ENCODE data around the gene ABI3. TPM values are rescaled to one million over a fixed set of nuclear protein-coding genes. Genes with fewer than 3 reads are reported as not detected.

ABI3 gene
- total RNA-seq, 4 donors from 2014 or later = 5.9 to 32.9 (median 13.9) TPM

DNA sequence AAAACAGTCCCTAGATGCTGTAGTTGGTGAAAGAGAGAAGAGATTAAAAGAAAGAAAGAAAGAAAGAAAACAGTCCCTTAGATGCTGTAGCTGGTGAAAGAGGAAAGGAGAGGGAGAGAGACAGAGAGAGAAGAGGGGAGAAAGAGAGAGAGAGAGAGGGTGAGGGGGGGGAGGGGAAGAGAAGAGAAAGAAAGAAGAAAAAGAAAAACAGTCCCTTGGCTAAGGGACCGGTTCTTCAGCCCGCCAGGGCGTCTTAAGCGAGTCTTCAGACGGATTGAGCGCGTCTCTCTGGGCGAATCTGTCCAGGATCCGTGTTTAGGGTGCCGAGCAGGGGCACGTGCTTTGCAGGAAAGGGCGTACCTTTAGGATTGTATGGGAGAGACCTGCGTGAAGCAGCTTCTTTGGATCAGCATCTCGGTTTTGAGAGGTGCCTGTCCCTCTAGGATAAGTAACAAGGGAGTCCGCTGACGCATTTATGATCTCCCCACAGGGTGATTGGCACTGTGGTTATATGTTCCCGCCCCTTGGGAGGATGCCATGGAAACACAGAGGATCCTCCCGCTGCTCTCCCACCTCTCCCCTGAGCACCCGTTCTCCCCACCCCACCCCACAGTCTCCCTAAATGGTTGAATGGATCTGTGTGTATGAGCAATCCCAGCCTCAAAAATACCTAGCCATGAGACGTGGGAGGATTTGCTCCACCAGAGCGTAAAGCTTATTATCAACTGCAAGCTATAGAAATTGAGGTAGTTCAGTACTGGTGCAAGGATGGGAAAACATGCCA, 16.8 kb upstream of the ABI3 start:
- no peaks in the 10 kb centered on the region for H3K27me3 ChIP-seq
- peak overlapping the region; percentile 80 to 93 for H3K4me3 ChIP-seq
- no peaks in the 10 kb centered on the region for H3K4me1 ChIP-seq
- peak overlapping the region; percentile 97 to 100 for H3K27ac ChIP-seq
- H3K9me3 ChIP-seq = no peaks in the 10 kb centered on the region
- TF ChIP-seq, protein P1, sequence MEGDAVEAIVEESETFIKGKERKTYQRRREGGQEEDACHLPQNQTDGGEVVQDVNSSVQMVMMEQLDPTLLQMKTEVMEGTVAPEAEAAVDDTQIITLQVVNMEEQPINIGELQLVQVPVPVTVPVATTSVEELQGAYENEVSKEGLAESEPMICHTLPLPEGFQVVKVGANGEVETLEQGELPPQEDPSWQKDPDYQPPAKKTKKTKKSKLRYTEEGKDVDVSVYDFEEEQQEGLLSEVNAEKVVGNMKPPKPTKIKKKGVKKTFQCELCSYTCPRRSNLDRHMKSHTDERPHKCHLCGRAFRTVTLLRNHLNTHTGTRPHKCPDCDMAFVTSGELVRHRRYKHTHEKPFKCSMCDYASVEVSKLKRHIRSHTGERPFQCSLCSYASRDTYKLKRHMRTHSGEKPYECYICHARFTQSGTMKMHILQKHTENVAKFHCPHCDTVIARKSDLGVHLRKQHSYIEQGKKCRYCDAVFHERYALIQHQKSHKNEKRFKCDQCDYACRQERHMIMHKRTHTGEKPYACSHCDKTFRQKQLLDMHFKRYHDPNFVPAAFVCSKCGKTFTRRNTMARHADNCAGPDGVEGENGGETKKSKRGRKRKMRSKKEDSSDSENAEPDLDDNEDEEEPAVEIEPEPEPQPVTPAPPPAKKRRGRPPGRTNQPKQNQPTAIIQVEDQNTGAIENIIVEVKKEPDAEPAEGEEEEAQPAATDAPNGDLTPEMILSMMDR (IDR thresholded peaks at IDR 0.05) = no peak
- peak; percentile 24 to 37 for TF ChIP-seq POLR2A (IDR thresholded peaks at IDR 0.05)
- no peaks in the 10 kb centered on the region for H3K36me3 ChIP-seq
- peak; percentile 73 to 88 for DNase-seq
- intact Hi-C loops (cut with DNase I; ENCODE audit: low total_unique reads) = no loop called here

DNA sequence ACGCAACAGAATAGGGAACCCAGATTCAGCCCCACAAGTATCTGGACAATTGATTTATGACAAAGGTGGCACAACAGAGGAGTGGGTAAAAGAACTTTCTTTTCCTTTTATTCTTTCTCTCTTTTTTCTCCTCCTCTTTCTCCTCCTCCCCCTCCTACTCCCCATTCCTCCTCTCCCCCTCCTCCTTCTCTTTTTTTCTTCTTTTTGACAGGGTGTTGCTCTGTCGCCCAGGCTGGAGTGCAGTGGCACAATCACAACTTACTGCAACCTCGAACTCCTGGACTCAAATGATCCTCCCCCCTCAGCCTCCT, 16.3 kb upstream of the ABI3 start:
- no peaks in the 10 kb centered on the region for H3K36me3 ChIP-seq
- no peak overlapping the region for H3K4me3 ChIP-seq
- TF ChIP-seq, protein P1 (IDR thresholded peaks at IDR 0.05) = no peak
- TF ChIP-seq POLR2A (IDR thresholded peaks at IDR 0.05) = no peak
- no peaks in the 10 kb centered on the region for H3K27me3 ChIP-seq
- H3K4me1 ChIP-seq = no peaks in the 10 kb centered on the region
- no peaks in the 10 kb centered on the region for H3K9me3 ChIP-seq
- no peak for DNase-seq
- intact Hi-C loops (cut with DNase I; ENCODE audit: low total_unique reads) = no loop called here
- peak overlapping the region; percentile 97 to 100 for H3K27ac ChIP-seq

GRCh38 chr17:49195751-49196150, 14.8 kb upstream of the ABI3 start:
- intact Hi-C loops (cut with DNase I; ENCODE audit: low total_unique reads) = no loop called here
- Histone ChIP-seq H3K36me3 (no peaks in the 10 kb centered on the region), H3K27ac (no peak overlapping the region), H3K9me3 (no peaks in the 10 kb centered on the region), H3K27me3 (no peaks in the 10 kb centered on the region), H3K4me1 (no peaks in the 10 kb centered on the region), H3K4me3 (no peak overlapping the region)
- no peak for DNase-seq
- TF ChIP-seq, protein P1 (IDR thresholded peaks at IDR 0.05) = no peak
- TF ChIP-seq POLR2A (IDR thresholded peaks at IDR 0.05) = no peak

- Histone ChIP-seq H3K27ac (no peak overlapping the region), H3K36me3 (no peaks in the 10 kb centered on the region), H3K4me1 (no peaks in the 10 kb centered on the region), H3K27me3 (no peaks in the 10 kb centered on the region), H3K4me3 (no peak overlapping the region), H3K9me3 (no peaks in the 10 kb centered on the region)
- TF ChIP-seq POLR2A (IDR thresholded peaks at IDR 0.05) = no peak
- TF ChIP-seq, protein P1 (IDR thresholded peaks at IDR 0.05) = no peak
- DNase-seq = no peak
- intact Hi-C loops (cut with DNase I; ENCODE audit: low total_unique reads) = no loop called here
Measured at GRCh38 chr17:49196520-49196919, 14.0 kb upstream of the ABI3 start.

DNA sequence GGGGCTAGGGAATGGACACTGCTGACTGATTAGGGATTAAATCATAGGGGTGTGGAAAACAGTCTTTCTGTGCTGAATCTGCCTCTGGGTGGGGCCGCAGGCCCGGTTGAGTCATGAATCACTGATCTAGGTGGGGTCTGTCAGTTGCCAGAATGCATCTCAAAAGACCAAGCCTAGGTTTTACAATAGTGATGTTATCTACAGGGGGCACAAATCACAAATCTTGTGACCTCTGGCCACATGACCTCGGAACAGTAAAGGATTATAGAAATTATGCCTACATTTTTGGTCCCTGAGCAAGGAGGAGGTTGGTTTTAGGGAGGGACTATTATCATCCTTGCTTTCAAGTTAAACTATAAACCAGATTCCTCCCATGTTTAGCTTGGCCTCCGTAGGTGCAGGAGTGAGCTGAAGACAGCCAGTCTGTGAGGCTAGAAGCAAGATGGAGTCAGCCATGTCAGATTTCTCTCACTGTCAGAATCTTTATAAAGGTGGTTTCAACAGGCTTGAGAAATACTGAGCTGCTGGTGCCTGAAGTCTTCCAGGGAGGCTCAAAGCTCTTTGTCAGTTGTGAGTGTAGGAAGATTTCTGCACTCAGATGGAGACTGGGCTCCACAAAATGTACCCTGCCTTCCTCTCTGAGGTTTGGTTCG, 13.0 kb upstream of the ABI3 start:
- no peaks in the 10 kb centered on the region for H3K9me3 ChIP-seq
- H3K4me1 ChIP-seq = no peaks in the 10 kb centered on the region
- H3K4me3 ChIP-seq = no peak overlapping the region
- intact Hi-C loops (cut with DNase I; ENCODE audit: low total_unique reads) = no loop called here
- H3K27me3 ChIP-seq = no peaks in the 10 kb centered on the region
- TF ChIP-seq, protein P1 (IDR thresholded peaks at IDR 0.05) = no peak
- TF ChIP-seq POLR2A (IDR thresholded peaks at IDR 0.05) = no peak
- H3K36me3 ChIP-seq = no peaks in the 10 kb centered on the region
- DNase-seq = no peak
- no peak overlapping the region for H3K27ac ChIP-seq
